HG02970 (cell line): Measurements from ENCODE around the gene GRIA1.

Experiments
- ATAC-seq: cut with Tn5 transposase; IDR thresholded peaks from one replicate; pipeline ENCODE4 v1.9.1; 2021; ENCODE audit warnings: mild to moderate bottlenecking, moderate library complexity, moderate number of reproducible peaks; ENCODE audit not compliant: unreplicated experiment, low FRiP score

Gene GRIA1

DNA sequence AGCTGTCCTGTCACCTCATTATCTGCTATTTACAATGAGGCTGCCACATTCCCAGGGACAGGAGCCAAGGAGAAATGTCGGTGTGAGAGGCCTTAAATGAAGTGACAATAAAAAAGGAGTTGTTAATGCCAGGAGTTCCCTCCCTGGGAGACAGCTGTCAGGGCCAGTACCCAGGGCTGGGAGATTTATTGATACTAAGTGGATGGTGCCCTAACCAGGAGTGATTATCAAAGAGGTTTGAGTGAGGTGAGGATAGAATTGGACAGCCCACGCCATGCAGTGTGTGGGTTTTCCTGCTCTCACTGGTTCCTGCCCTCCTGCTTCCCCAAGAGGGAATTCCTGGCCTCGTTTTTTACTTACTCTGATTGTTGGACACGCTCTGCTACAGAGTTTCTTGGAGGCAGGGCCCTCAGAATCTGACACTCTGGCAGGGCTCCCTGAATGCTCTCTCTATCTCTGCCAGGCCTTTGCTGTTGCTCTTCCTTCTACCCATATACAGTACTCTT, 150.8 kb downstream of the GRIA1 start:
- ATAC-seq = no peak

DNA sequence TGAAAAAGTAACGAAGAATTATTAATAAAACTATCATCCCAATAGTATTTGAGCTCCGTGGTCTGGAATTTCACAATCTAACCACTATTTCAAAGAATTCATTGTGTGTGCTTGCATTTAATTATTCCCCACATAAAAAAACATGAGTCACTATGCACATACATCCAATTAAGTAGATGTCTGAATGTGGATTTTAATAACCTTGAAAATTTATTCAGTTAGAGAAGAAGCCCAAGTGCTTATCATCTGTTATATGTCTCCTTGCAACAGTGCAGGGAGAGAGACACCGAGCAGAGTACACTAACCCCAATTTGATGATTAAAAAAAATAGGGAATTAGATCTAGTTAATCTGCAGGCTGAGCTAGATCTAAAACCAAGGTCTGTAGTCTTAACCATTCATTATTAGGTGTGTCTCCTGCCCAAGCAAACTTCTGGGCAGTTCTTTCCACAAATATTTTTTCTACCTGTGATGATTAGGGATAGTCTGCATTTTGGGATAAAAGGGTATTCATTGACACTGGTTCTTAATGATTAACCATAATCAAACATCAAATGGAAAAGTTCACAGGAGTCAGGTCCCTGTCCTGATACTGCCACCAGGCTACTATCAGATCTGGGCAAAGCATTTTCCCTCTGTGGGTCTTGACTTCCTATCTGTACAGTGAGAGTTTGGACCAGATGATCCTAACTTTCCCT, 164.2 kb downstream of the GRIA1 start:
- no peak for ATAC-seq

- ATAC-seq = no peak
These were observed 164.7 kb downstream of the GRIA1 start for GRCh38 chr5:153655201-153655510.

DNA sequence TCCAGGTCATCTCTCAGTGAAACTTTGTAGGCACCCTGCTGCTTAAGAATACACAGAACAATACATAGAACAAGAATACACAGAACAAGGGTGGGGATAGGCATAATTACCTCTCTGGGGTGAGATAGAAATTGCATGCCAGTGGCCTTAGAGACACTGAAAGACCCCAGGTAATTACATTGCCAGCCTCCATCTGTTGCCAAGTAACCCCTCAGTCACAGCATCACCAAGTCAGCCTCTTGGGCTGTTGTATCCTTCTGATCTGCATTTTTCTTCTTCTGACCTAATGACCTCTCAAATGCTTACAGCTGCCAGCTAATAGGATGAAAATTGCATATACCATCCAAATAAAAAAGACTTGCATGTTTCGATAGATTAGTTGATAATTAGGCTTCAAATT, 167.7 kb downstream of the GRIA1 start:
- ATAC-seq = no peak

GRCh38 chr5:153658606-153659005, 168.1 kb downstream of the GRIA1 start:
- ATAC-seq = no peak

- no peak for ATAC-seq
These were observed 168.7 kb downstream of the GRIA1 start for GRCh38 chr5:153659039-153659736.

DNA sequence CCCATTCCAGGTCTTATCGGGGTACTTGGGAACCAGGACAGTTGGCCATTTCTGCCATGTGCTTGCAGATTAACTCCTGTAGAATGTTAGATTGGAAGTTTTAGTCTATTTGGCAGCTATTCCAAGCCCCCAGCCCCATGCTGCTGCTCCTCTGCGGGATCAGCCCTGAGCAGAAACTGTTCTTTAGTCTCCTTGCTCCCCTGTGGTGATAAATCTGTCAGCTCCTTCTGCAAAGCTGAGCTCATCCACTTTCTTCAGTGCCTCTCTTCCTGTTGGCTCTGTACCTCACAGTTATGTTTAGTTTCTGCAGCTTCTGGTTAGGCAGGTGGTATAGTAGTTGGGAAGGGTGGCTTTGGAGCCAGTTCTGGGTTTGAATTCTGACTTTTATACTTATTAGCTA, 170.4 kb downstream of the GRIA1 start:
- no peak for ATAC-seq

DNA sequence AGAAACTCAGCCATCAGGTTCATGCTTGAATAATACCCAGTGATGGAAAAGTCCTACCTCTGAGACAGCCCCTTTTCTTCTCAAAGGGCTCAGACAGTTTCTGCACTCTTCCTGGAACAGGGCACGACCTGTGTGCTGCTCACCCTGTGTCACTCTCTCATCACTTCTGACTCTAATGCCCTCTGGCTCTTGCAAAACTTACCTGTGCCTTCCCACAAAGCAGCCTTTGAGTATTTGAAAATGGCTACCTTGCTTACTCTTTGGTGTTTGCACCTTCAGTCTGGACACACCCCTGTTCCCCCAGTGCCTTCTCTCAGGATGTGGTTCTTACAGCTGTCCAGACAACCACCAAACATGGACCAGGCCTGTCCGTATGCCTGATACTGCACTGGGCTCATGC, 171.4 kb downstream of the GRIA1 start:
- ATAC-seq = no peak

DNA sequence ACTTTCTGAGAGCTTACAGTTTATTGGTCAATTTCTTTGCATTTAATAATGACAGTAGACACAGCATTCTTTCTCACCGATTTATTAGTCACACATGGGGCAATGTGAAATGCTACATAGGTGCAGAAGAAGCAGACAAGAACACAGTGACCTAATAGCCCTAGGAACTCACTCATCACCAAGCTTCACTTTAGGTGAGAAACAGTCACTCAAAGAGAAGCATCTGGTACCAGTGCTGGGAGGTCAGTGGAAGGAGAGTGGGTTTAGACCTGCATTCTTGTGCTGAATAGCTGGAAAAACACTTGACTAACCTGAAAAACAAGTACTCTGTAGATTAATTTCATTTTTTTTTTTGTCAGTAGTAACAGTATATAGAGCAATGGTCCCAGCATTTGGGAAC, 179.6 kb downstream of the GRIA1 start:
- ATAC-seq = no peak

- ATAC-seq = no peak
These were observed 181.3 kb downstream of the GRIA1 start for GRCh38 chr5:153671653-153672346.

- no peak for ATAC-seq
These were observed 182.0 kb downstream of the GRIA1 start for GRCh38 chr5:153672347-153673090.

DNA sequence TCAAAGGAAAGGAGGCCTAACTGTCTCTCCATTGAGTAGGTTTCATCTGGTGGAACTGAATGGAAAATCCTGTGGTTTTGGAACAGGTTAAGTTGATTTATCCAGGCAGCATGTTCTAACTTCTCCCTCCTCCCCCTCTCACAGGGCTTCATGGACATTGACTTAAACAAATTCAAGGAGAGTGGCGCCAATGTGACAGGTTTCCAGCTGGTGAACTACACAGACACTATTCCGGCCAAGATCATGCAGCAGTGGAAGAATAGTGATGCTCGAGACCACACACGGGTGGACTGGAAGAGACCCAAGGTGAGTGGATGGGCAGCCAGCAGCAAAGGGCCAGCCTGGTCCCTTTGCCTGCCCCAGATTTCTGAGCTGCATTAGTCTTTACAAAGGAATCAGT, 183.9 kb downstream of the GRIA1 start:
- no peak for ATAC-seq

GRCh38 chr5:153676406-153676805, 185.9 kb downstream of the GRIA1 start:
- ATAC-seq = no peak

DNA sequence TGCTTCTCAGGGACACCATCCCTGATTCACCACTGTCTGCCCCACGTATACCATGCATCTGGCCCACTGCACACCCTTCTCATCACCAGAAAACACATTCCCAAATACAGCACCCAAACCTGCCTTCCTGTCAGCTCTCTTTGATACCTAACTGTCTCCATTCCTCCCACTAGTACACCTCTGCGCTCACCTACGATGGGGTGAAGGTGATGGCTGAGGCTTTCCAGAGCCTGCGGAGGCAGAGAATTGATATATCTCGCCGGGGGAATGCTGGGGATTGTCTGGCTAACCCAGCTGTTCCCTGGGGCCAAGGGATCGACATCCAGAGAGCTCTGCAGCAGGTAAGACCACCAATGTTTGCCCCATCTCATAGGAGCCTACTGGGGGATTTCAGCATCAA, 186.4 kb downstream of the GRIA1 start:
- no peak for ATAC-seq

DNA sequence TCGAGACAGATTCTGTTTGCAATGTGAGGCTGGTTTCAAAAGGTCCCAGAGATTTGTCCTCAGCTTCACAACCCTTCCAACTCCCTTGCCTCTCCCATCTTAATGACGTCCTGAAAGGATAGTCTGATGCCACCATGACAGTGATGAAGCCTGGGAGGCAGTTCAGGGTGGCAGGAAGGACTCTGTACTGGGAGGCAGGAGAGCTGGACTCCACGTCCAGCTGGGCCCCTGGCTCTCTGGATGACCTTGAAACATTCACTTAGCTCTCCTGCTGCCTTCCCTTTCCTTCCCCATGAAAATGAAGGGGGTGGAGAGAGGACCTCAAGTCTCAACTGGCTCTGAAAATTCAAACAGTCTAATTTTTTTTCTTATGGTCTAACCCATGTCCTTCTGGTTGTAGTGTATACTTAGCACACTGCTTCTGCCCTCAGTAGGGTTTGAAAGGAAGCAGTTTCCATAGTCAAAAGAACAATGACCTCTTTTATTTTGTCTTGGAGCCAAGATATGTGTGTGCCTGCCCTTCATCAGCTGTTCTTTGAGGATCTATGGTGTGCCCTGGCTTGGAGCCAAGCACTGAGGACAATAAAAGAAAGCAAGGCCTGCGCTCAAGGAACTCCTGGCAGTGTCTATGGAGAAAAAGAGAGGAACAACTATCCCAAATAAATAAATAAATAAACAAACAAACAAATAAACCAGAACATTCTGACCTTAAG, 188.3 kb downstream of the GRIA1 start:
- no peak for ATAC-seq

- no peak for ATAC-seq
These were observed 199.8 kb downstream of the GRIA1 start for GRCh38 chr5:153690236-153690635.

DNA sequence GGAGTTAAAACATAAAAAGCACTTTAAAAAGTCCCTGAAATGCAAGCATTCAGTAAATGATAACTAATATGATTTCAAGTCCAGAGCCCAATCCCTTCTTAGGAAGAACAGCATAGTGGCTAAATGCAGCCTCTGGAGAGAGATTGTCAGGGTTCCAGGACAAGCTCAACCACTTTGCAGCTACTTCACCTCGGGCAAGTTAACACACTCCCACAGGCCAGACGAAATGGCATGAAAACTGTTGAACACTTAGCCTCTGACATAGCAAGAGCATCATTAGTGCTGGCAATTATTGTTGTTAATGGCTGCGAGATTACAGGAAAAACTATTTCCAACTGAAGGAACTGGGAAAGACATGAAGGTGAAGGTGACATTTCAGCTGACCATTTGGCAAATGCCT, 205.8 kb downstream of the GRIA1 start:
- ATAC-seq = no peak

- no peak for ATAC-seq
These were observed 208.6 kb downstream of the GRIA1 start for GRCh38 chr5:153699035-153699434.

GRCh38 chr5:153700940-153701339, 210.5 kb downstream of the GRIA1 start:
- no peak for ATAC-seq

DNA sequence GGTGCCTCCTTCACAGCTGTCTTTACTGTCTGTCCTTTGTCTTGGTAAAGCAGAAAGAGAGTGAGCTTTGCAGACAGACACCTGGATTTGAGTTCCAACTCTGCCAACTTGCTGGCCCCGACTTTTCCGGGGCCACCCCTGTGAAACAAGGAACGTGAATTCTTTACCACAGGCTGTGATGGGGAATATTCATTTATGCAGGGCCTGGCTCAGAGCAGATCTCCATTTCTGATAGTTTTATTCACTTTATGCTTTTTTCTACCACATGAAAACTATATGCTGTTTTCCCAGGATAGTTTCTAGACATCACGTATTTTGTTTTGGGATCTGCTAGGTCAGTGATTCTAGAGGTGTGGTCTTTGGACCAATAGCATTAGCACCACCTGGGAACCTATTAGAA, 211.8 kb downstream of the GRIA1 start:
- no peak for ATAC-seq
